Measurements from ENCODE around the gene UTP3.
A peak's percentile ranks its signal among the peaks of the same experiment; 100 is the strongest.
"Not testable (repeated sequence)": the region's sequence is repeated elsewhere in the genome, so short reads cannot be mapped to it uniquely, and the experiment has no call there.

Gene UTP3, protein sequence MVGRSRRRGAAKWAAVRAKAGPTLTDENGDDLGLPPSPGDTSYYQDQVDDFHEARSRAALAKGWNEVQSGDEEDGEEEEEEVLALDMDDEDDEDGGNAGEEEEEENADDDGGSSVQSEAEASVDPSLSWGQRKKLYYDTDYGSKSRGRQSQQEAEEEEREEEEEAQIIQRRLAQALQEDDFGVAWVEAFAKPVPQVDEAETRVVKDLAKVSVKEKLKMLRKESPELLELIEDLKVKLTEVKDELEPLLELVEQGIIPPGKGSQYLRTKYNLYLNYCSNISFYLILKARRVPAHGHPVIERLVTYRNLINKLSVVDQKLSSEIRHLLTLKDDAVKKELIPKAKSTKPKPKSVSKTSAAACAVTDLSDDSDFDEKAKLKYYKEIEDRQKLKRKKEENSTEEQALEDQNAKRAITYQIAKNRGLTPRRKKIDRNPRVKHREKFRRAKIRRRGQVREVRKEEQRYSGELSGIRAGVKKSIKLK

DNA sequence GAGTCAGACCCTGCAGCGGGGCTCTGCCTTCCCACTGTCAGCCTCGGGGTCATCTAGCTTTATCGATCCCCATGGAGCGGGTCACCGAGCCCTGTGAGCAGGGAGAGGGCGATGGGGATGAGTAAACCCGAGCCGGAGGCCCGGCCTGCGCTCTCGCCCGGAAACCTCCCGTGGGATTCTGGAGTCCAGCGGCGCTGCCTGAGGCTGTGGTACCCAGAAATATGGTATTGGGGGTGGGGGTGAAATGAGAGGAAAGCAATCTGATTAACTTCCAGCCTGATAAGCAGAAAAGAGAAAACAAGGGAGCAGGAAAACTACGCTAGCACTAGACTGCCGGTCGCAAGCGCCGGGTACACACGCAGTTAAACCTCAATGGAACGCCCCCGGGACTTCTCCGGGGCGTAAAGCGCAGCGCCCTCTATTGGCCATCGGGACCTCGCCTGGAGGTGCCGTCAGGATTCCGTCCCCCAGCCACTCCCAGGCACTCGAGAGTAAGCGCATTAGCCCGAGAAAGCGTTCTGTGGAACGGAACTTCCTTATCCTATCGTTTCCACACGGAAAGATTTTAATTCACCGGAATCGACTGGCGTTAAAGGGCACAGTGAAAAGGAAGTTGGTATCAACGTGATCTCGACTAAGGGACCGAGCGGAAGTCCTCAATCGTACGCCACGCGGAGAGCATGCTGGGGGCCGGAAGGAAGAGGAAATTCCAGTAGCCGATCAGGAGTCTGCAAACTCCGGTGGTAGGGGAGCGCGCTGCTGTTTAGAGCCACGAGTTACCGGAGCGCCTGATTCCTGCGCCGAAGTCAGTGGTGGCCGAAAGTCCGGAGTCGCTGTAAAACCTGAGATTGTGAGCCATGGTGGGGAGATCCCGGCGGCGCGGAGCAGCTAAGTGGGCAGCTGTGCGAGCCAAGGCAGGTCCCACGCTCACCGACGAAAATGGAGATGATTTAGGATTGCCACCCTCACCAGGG lies at the start of gene UTP3:
TSS of gene UTP3 (plus strand) at position 712 of the 974 bp plus-strand sequence. CDS start at position 858, 146 bp downstream.
- Histone ChIP-seq H3K9ac (no peak within 1 kb of the TSS), H3K27ac (peak within 1 kb of the TSS; percentile 95), H3K4me3 (ENCODE audit: low read depth, low read length) (peak within 1 kb of the TSS; percentile 92), H3K79me2 (no peaks in the 10 kb centered on the region), H3K36me3 (ENCODE audit: control insufficient read depth, insufficient read depth, low read length) (no peaks in the 10 kb centered on the region), H3K9me3 (ENCODE audit: control insufficient read depth, low read length) (no peaks in the 10 kb centered on the region), H3K27me3 (ENCODE audit: control insufficient read depth, insufficient read depth, low read length) (no peaks in the 10 kb centered on the region), H2AFZ (peak within 1 kb of the TSS; percentile 99), H3K4me1 (no peaks in the 10 kb centered on the region), H3K4me2 (ENCODE audit: low read length) (peak within 1 kb of the TSS; percentile 97)
- TF ChIP-seq, protein P1, sequence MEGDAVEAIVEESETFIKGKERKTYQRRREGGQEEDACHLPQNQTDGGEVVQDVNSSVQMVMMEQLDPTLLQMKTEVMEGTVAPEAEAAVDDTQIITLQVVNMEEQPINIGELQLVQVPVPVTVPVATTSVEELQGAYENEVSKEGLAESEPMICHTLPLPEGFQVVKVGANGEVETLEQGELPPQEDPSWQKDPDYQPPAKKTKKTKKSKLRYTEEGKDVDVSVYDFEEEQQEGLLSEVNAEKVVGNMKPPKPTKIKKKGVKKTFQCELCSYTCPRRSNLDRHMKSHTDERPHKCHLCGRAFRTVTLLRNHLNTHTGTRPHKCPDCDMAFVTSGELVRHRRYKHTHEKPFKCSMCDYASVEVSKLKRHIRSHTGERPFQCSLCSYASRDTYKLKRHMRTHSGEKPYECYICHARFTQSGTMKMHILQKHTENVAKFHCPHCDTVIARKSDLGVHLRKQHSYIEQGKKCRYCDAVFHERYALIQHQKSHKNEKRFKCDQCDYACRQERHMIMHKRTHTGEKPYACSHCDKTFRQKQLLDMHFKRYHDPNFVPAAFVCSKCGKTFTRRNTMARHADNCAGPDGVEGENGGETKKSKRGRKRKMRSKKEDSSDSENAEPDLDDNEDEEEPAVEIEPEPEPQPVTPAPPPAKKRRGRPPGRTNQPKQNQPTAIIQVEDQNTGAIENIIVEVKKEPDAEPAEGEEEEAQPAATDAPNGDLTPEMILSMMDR (IDR thresholded peaks at IDR 0.05), result peak; percentile 91

DNA sequence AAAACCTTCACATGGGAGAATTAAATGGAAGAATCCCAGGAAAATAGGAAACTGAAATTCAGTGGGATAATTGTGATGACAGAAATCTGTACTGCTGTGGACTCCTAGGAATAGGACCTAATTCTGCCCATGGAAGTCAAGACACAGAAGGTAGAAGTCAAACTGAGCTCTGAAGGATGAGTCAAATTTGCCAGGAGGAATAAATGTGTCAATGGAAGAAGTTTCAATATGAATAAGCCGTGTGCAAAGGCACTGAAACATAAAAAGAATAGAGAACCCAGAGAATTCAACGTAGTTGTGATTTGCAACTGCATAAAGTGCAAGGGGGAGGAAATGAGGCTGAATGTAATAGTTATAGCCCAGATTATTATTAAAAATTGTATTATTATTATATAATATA lies 48.1 kb upstream of the UTP3 start:
- no peaks in the 10 kb centered on the region for H3K79me2 ChIP-seq
- H3K27me3 ChIP-seq (ENCODE audit: control insufficient read depth, insufficient read depth, low read length), result no peaks in the 10 kb centered on the region
- no peak overlapping the region for H3K27ac ChIP-seq
- no peak overlapping the region for H3K9ac ChIP-seq
- no peak overlapping the region for H3K4me2 ChIP-seq (ENCODE audit: low read length)
- H3K4me1 ChIP-seq, result no peaks in the 10 kb centered on the region
- TF ChIP-seq, protein P1 (IDR thresholded peaks at IDR 0.05), result no peak
- no peaks in the 10 kb centered on the region for H3K9me3 ChIP-seq (ENCODE audit: control insufficient read depth, low read length)
- no peaks in the 10 kb centered on the region for H3K36me3 ChIP-seq (ENCODE audit: control insufficient read depth, insufficient read depth, low read length)
- no peak overlapping the region for H3K4me3 ChIP-seq (ENCODE audit: low read depth, low read length)
- H2AFZ ChIP-seq, result no peak overlapping the region

DNA sequence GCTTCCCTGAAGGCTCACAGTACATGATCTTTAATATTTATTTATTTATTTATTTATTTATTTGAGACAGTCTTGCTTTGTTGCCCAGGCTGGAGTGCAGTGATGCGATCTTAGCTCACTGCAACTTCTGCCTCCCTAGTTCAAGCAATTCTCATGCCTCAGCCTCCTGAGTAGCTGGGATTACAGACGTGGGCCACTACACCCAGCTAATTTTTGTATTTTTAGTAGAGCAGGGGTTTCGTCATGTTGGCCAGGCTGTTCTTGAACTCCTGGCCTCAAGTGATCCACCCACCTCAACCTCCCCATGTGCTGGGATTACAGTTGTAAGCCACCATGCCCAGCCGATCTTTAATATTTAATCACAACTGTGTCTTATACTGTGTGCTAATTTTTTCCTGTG lies 37.6 kb upstream of the UTP3 start:
- H3K4me3 ChIP-seq (ENCODE audit: low read depth, low read length); H3K4me1 ChIP-seq; H3K4me2 ChIP-seq (ENCODE audit: low read length); H3K27me3 ChIP-seq (ENCODE audit: control insufficient read depth, insufficient read depth, low read length); H3K9ac ChIP-seq; H3K36me3 ChIP-seq (ENCODE audit: control insufficient read depth, insufficient read depth, low read length); H3K27ac ChIP-seq; H3K79me2 ChIP-seq; H2AFZ ChIP-seq; H3K9me3 ChIP-seq (ENCODE audit: control insufficient read depth, low read length): not testable (repeated sequence)

DNA sequence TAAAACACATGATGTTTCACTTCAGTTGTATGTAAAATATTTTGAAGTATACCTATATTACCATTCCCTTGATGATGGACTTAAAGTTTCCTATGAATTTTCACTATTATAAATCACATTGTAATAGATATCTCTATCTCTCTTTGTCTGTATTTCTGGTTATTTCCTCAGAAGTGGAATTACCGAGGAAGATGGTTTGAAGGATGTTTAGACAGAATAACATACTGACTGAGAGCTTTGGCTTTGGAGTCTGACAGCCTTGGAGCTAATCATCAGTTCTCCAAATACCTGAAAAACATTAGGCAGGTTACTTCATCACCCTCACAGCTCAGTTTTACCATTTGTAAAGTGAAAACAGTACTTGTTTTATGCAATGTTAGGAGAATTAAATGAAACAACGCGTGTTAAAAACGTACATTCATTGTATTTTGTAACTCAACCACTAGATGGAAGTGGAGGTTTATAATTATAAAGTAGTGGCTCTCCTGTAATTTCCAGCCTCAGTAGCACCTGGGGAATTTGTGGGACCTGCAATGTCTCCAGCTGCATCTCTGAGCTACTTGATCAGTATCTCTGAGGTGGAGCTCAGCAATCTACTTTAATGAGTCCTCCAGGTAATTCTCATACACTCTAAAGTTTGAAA lies 36.3 kb upstream of the UTP3 start:
- Histone ChIP-seq H3K4me3 (ENCODE audit: low read depth, low read length) (no peak overlapping the region), H3K9ac (no peak overlapping the region)
- TF ChIP-seq, protein P1 (IDR thresholded peaks at IDR 0.05), result peak; percentile 40

More for the DNA sequence above, 36.3 kb upstream of the UTP3 start:
- Histone ChIP-seq H3K27me3 (ENCODE audit: control insufficient read depth, insufficient read depth, low read length) (no peaks in the 10 kb centered on the region), H3K4me1 (no peaks in the 10 kb centered on the region), H3K4me2 (ENCODE audit: low read length) (peak overlapping the region; percentile 45), H3K79me2 (no peaks in the 10 kb centered on the region), H3K9me3 (ENCODE audit: control insufficient read depth, low read length) (no peaks in the 10 kb centered on the region), H3K27ac (no peak overlapping the region), H3K36me3 (ENCODE audit: control insufficient read depth, insufficient read depth, low read length) (no peaks in the 10 kb centered on the region), H2AFZ (peak overlapping the region; percentile 34)
